ENCODE data around the gene SYT6.

DNA sequence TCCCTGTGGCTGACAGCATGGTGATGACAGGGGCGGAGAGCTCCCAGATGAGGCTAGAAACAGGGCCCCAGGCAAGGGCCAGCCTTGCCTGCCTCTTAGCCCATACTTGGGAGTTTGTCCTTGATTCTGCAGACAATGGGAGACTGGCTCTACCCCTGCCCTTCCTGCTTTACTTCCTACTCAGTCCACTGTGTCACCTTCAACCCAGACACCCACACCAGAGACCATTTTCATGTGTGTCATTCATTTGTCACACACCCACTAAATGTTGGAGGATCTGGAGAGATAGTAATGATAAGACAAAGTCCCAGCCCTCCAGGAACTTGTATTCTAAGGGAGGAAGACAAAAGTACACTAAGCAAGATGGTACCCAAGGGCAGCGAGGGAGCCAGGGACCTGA is 43.7 kb downstream of the SYT6 start:
- no peak for TF ChIP-seq EZH2 (IDR thresholded peaks at IDR 0.05; ENCODE audit: borderline replicate concordance, low read depth, low read length, poor library complexity, severe bottlenecking)
- TF ChIP-seq, protein P1, sequence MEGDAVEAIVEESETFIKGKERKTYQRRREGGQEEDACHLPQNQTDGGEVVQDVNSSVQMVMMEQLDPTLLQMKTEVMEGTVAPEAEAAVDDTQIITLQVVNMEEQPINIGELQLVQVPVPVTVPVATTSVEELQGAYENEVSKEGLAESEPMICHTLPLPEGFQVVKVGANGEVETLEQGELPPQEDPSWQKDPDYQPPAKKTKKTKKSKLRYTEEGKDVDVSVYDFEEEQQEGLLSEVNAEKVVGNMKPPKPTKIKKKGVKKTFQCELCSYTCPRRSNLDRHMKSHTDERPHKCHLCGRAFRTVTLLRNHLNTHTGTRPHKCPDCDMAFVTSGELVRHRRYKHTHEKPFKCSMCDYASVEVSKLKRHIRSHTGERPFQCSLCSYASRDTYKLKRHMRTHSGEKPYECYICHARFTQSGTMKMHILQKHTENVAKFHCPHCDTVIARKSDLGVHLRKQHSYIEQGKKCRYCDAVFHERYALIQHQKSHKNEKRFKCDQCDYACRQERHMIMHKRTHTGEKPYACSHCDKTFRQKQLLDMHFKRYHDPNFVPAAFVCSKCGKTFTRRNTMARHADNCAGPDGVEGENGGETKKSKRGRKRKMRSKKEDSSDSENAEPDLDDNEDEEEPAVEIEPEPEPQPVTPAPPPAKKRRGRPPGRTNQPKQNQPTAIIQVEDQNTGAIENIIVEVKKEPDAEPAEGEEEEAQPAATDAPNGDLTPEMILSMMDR (conservative IDR thresholded peaks at IDR 0.05; ENCODE audit: low read depth, low read length) = no peak
